HEK293 (cell line): ENCODE results near the gene SFPQ.

Source experiments
- BCL11A ChIP-seq: fragments of 450-650 bp; formaldehyde crosslinking; IDR thresholded peaks from 2 replicates; pipeline ENCODE4 v1.5.1; 2016; ENCODE audit warnings: low read depth, missing biosample characterization, missing genetic modification characterization
- GFI1B ChIP-seq: fragments of 450-650 bp; formaldehyde crosslinking; IDR thresholded peaks from 2 replicates; pipeline ENCODE4 v1.5.1; 2016; ENCODE audit warnings: missing biosample characterization, missing genetic modification characterization
- ZBTB20 ChIP-seq: fragments of 450-650 bp; formaldehyde crosslinking; IDR thresholded peaks from 2 replicates; pipeline ENCODE4 v1.5.1; 2016; ENCODE audit warnings: missing biosample characterization, missing genetic modification characterization
- ZNF239 ChIP-seq: fragments of 450-650 bp; formaldehyde crosslinking; IDR thresholded peaks from 2 replicates; pipeline ENCODE4 v1.5.1; 2016; ENCODE audit warnings: missing biosample characterization, missing genetic modification characterization
- ZNF416 ChIP-seq: fragments of 450-650 bp; formaldehyde crosslinking; IDR thresholded peaks from 2 replicates; pipeline ENCODE4 v1.5.1; 2016; ENCODE audit warnings: missing biosample characterization, missing genetic modification characterization
- ZNF549 ChIP-seq: fragments of 450-650 bp; IDR thresholded peaks from 2 replicates; pipeline ENCODE4 v1.5.1; 2018; ENCODE audit warnings: missing biosample characterization, missing genetic modification characterization, mild to moderate bottlenecking, inconsistent platforms, moderate library complexity
- ZNF610 ChIP-seq: fragments of 450-650 bp; formaldehyde crosslinking; IDR thresholded peaks from 2 replicates; pipeline ENCODE4 v1.5.1; 2016; ENCODE audit warnings: missing biosample characterization, missing genetic modification characterization, borderline replicate concordance
- ZNF624 ChIP-seq: fragments of 450-650 bp; formaldehyde crosslinking; IDR thresholded peaks from 2 replicates; pipeline ENCODE4 v1.5.1; 2017; ENCODE audit warnings: missing biosample characterization, missing genetic modification characterization
- ZSCAN23 ChIP-seq: fragments of 450-650 bp; formaldehyde crosslinking; IDR thresholded peaks from 2 replicates; pipeline ENCODE4 v1.5.1; 2016; ENCODE audit warnings: missing biosample characterization, missing genetic modification characterization
- ZSCAN30 ChIP-seq: fragments of 450-650 bp; IDR thresholded peaks from 2 replicates; pipeline ENCODE4 v1.5.1; 2018; ENCODE audit warnings: missing biosample characterization, mild to moderate bottlenecking, missing genetic modification characterization, moderate library complexity
- TF ChIP-seq, protein P1 (sequence below): fragments of 450-650 bp; formaldehyde crosslinking; IDR thresholded peaks from 2 replicates; pipeline ENCODE4 v1.5.1; 2017; ENCODE audit warnings: missing biosample characterization, missing genetic modification characterization
- TF ChIP-seq, protein P2 (sequence below): fragments of 450-650 bp; formaldehyde crosslinking; IDR thresholded peaks from 2 replicates; pipeline ENCODE4 v1.5.1; 2016; ENCODE audit warnings: missing biosample characterization, missing genetic modification characterization
- TF ChIP-seq, protein P3 (sequence below): fragments of 450-650 bp; formaldehyde crosslinking; optimal IDR thresholded peaks from 2 replicates; pipeline ENCODE3; 2016; ENCODE audit warnings: missing biosample characterization, mild to moderate bottlenecking, missing genetic modification characterization
- TF ChIP-seq, protein P4 (sequence below): fragments of 450-650 bp; formaldehyde crosslinking; conservative IDR thresholded peaks from 2 replicates; pipeline ENCODE4 v1.5.1; 2016; ENCODE audit warnings: low read depth, missing biosample characterization, missing genetic modification characterization
- TF ChIP-seq, protein P5 (sequence below): fragments of 450-650 bp; formaldehyde crosslinking; IDR thresholded peaks from 2 replicates; pipeline ENCODE4 v1.5.1; 2016; ENCODE audit warnings: missing biosample characterization, missing genetic modification characterization
- TF ChIP-seq, protein P6 (sequence below): fragments of 450-650 bp; formaldehyde crosslinking; conservative IDR thresholded peaks from 2 replicates; pipeline ENCODE4 v1.5.1; 2016; ENCODE audit warnings: low read depth, missing biosample characterization, missing genetic modification characterization
- TF ChIP-seq, protein P7 (sequence below): fragments of 450-650 bp; formaldehyde crosslinking; IDR thresholded peaks from 2 replicates; pipeline ENCODE4 v1.5.0; 2017; ENCODE audit warnings: missing biosample characterization, missing genetic modification characterization, borderline replicate concordance
- TF ChIP-seq, protein P8 (sequence below): fragments of 450-650 bp; formaldehyde crosslinking; IDR thresholded peaks from 2 replicates; pipeline ENCODE4 v1.5.1; 2016; ENCODE audit warnings: missing biosample characterization, missing genetic modification characterization

The SFPQ gene

DNA sequence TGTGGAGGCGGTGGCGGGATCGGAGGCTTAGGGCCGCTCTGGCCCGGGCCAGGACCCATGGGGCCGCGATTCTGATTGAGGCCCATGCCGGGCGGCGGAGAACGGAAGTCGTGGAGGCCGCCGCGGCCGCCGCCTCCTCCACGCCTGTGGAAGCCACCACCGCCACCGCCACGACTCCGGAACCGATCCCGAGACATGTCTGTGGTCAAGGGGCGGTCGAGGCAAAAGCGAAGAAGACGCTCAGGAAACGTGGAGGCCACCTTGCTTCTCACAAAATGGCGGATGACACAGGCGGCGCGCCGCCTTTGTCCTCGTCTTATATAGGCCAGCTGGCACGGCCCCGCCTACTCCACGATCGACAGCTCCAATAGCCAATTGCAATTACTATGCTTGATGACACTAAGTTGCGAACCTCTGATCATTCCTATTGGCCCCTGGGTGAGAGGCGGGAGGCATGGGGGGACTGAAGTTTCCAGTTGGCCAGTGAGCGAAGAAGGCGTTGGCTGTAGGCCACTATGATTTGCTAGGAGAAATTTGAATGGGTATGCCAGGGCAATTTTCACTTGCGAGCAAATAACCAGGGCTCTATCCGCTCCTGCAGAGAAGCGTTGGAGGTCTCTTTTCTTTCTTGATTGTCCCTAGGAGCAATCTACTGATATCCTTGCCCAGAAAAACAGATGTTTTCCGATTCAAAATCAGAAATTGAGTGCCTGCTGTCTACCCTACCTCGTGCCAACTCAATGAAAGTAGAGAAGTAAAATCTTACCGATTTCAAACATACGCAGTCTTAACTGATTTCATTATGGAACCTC, at the start of gene SFPQ (continued):
- TF ChIP-seq, protein P1, sequence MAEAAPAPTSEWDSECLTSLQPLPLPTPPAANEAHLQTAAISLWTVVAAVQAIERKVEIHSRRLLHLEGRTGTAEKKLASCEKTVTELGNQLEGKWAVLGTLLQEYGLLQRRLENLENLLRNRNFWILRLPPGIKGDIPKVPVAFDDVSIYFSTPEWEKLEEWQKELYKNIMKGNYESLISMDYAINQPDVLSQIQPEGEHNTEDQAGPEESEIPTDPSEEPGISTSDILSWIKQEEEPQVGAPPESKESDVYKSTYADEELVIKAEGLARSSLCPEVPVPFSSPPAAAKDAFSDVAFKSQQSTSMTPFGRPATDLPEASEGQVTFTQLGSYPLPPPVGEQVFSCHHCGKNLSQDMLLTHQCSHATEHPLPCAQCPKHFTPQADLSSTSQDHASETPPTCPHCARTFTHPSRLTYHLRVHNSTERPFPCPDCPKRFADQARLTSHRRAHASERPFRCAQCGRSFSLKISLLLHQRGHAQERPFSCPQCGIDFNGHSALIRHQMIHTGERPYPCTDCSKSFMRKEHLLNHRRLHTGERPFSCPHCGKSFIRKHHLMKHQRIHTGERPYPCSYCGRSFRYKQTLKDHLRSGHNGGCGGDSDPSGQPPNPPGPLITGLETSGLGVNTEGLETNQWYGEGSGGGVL, result no peak
- TF ChIP-seq GFI1B (tag by site-specific recombination) (no peak), ZNF549 (tag by site-specific recombination) (no peak), ZNF416 (tag by site-specific recombination) (no peak), ZSCAN30 (tag by site-specific recombination) (peak; percentile 73; the same call in 1 of the 2 replicates), ZBTB20 (tag by site-specific recombination) (0 out of 2 replicates have a peak, but pooled peaks have one; percentile 51), ZNF239 (tag by site-specific recombination) (0 out of 2 replicates have a peak, but pooled peaks have one; percentile 46), BCL11A (tag by site-specific recombination) (no peak), ZSCAN23 (tag by site-specific recombination) (peak; percentile 60; the same call in 1 of the 2 replicates), ZNF624 (tag by site-specific recombination) (no peak), ZNF610 (tag by site-specific recombination) (0 out of 2 replicates have a peak, but pooled peaks have one; percentile 42)
- TF ChIP-seq, protein P2, sequence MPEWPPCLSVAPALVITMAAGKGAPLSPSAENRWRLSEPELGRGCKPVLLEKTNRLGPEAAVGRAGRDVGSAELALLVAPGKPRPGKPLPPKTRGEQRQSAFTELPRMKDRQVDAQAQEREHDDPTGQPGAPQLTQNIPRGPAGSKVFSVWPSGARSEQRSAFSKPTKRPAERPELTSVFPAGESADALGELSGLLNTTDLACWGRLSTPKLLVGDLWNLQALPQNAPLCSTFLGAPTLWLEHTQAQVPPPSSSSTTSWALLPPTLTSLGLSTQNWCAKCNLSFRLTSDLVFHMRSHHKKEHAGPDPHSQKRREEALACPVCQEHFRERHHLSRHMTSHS (tag by site-specific recombination), result no peak
- TF ChIP-seq, protein P3, sequence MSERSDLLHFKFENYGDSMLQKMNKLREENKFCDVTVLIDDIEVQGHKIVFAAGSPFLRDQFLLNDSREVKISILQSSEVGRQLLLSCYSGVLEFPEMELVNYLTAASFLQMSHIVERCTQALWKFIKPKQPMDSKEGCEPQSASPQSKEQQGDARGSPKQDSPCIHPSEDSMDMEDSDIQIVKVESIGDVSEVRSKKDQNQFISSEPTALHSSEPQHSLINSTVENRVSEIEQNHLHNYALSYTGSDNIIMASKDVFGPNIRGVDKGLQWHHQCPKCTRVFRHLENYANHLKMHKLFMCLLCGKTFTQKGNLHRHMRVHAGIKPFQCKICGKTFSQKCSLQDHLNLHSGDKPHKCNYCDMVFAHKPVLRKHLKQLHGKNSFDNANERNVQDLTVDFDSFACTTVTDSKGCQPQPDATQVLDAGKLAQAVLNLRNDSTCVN, result peak; percentile 59
- TF ChIP-seq, protein P4, sequence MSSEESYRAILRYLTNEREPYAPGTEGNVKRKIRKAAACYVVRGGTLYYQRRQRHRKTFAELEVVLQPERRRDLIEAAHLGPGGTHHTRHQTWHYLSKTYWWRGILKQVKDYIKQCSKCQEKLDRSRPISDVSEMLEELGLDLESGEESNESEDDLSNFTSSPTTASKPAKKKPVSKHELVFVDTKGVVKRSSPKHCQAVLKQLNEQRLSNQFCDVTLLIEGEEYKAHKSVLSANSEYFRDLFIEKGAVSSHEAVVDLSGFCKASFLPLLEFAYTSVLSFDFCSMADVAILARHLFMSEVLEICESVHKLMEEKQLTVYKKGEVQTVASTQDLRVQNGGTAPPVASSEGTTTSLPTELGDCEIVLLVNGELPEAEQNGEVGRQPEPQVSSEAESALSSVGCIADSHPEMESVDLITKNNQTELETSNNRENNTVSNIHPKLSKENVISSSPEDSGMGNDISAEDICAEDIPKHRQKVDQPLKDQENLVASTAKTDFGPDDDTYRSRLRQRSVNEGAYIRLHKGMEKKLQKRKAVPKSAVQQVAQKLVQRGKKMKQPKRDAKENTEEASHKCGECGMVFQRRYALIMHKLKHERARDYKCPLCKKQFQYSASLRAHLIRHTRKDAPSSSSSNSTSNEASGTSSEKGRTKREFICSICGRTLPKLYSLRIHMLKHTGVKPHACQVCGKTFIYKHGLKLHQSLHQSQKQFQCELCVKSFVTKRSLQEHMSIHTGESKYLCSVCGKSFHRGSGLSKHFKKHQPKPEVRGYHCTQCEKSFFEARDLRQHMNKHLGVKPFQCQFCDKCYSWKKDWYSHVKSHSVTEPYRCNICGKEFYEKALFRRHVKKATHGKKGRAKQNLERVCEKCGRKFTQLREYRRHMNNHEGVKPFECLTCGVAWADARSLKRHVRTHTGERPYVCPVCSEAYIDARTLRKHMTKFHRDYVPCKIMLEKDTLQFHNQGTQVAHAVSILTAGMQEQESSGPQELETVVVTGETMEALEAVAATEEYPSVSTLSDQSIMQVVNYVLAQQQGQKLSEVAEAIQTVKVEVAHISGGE (tag by site-specific recombination), result no peak
- TF ChIP-seq, protein P5, sequence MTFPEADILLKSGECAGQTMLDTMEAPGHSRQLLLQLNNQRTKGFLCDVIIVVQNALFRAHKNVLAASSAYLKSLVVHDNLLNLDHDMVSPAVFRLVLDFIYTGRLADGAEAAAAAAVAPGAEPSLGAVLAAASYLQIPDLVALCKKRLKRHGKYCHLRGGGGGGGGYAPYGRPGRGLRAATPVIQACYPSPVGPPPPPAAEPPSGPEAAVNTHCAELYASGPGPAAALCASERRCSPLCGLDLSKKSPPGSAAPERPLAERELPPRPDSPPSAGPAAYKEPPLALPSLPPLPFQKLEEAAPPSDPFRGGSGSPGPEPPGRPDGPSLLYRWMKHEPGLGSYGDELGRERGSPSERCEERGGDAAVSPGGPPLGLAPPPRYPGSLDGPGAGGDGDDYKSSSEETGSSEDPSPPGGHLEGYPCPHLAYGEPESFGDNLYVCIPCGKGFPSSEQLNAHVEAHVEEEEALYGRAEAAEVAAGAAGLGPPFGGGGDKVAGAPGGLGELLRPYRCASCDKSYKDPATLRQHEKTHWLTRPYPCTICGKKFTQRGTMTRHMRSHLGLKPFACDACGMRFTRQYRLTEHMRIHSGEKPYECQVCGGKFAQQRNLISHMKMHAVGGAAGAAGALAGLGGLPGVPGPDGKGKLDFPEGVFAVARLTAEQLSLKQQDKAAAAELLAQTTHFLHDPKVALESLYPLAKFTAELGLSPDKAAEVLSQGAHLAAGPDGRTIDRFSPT (tag by site-specific recombination), result peak; percentile 54; the same call in 1 of the 2 replicates
- TF ChIP-seq, protein P6, sequence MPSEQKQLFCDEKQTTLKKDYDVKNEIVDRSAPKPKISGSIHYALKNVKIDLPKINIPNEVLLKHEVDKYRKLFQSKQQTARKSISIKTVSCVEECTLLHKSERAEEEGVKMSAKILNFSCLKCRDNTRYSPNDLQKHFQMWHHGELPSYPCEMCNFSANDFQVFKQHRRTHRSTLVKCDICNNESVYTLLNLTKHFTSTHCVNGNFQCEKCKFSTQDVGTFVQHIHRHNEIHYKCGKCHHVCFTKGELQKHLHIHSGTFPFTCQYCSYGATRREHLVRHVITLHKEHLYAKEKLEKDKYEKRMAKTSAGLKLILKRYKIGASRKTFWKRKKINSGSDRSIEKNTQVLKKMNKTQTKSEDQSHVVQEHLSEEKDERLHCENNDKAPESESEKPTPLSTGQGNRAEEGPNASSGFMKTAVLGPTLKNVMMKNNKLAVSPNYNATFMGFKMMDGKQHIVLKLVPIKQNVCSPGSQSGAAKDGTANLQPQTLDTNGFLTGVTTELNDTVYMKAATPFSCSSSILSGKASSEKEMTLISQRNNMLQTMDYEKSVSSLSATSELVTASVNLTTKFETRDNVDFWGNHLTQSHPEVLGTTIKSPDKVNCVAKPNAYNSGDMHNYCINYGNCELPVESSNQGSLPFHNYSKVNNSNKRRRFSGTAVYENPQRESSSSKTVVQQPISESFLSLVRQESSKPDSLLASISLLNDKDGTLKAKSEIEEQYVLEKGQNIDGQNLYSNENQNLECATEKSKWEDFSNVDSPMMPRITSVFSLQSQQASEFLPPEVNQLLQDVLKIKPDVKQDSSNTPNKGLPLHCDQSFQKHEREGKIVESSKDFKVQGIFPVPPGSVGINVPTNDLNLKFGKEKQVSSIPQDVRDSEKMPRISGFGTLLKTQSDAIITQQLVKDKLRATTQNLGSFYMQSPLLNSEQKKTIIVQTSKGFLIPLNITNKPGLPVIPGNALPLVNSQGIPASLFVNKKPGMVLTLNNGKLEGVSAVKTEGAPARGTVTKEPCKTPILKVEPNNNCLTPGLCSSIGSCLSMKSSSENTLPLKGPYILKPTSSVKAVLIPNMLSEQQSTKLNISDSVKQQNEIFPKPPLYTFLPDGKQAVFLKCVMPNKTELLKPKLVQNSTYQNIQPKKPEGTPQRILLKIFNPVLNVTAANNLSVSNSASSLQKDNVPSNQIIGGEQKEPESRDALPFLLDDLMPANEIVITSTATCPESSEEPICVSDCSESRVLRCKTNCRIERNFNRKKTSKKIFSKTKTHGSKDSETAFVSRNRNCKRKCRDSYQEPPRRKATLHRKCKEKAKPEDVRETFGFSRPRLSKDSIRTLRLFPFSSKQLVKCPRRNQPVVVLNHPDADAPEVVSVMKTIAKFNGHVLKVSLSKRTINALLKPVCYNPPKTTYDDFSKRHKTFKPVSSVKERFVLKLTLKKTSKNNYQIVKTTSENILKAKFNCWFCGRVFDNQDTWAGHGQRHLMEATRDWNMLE, result no peak
- TF ChIP-seq, protein P7, sequence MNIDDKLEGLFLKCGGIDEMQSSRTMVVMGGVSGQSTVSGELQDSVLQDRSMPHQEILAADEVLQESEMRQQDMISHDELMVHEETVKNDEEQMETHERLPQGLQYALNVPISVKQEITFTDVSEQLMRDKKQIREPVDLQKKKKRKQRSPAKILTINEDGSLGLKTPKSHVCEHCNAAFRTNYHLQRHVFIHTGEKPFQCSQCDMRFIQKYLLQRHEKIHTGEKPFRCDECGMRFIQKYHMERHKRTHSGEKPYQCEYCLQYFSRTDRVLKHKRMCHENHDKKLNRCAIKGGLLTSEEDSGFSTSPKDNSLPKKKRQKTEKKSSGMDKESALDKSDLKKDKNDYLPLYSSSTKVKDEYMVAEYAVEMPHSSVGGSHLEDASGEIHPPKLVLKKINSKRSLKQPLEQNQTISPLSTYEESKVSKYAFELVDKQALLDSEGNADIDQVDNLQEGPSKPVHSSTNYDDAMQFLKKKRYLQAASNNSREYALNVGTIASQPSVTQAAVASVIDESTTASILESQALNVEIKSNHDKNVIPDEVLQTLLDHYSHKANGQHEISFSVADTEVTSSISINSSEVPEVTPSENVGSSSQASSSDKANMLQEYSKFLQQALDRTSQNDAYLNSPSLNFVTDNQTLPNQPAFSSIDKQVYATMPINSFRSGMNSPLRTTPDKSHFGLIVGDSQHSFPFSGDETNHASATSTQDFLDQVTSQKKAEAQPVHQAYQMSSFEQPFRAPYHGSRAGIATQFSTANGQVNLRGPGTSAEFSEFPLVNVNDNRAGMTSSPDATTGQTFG, result no peak
- TF ChIP-seq, protein P8, sequence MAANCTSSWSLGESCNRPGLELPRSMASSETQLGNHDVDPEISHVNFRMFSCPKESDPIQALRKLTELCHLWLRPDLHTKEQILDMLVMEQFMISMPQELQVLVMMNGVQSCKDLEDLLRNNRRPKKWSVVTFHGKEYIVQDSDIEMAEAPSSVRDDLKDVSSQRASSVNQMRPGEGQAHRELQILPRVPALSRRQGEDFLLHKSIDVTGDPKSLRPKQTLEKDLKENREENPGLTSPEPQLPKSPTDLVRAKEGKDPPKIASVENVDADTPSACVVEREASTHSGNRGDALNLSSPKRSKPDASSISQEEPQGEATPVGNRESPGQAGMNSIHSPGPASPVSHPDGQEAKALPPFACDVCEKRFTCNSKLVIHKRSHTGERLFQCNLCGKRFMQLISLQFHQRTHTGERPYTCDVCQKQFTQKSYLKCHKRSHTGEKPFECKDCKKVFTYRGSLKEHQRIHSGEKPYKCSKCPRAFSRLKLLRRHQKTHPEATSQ (tag by site-specific recombination), result no peak
